Dedifferentiated amniotic fluid mesenchymal stem cell (primary cell): ENCODE results near the gene AVL9.
"Not testable (repeated sequence)": the region's sequence is repeated elsewhere in the genome, so short reads cannot be mapped to it uniquely, and the experiment has no call there.

Source experiments
- DNase-seq: peaks from one replicate; pipeline ENCODE4 v3.0.0-alpha.2; 2016; ENCODE audit errors: extremely low spot score

AVL9 gene

GRCh38 chr7:32637611-32638010 is 142.3 kb downstream of the AVL9 start:
- not testable (repeated sequence) for DNase-seq
